ENCODE data around the gene DNAL4. TPM values are rescaled to one million over a fixed set of nuclear protein-coding genes. Genes with fewer than 3 reads are reported as not detected.

The DNAL4 gene
- polyA plus RNA-seq, 1 donor (not counting 4 experiments of a cell fraction or from before 2014, with no cell fraction given): 11.4 TPM

DNA sequence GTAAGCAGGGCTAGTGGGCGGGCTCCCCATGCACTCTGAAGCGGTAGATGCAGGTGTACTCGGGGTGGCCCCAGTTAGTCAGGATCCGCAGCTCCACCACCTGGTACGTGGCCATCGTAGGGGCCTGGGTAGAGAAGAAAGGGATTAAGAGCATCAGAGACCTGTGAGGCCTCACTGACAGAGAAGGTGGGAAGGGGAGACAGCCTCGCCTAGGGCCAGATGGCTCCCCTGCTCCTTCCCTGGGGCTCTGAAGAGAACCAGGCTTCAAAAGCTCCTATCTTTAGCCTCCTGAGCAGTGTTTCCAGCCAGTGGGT lies 57.7 kb downstream of the DNAL4 start:
- H3K4me1 ChIP-seq (ENCODE audit: control insufficient read depth, extremely low read depth, insufficient read depth, low read length): peaks cover 23% of the 10 kb centered on the region
- TF ChIP-seq, protein P1, sequence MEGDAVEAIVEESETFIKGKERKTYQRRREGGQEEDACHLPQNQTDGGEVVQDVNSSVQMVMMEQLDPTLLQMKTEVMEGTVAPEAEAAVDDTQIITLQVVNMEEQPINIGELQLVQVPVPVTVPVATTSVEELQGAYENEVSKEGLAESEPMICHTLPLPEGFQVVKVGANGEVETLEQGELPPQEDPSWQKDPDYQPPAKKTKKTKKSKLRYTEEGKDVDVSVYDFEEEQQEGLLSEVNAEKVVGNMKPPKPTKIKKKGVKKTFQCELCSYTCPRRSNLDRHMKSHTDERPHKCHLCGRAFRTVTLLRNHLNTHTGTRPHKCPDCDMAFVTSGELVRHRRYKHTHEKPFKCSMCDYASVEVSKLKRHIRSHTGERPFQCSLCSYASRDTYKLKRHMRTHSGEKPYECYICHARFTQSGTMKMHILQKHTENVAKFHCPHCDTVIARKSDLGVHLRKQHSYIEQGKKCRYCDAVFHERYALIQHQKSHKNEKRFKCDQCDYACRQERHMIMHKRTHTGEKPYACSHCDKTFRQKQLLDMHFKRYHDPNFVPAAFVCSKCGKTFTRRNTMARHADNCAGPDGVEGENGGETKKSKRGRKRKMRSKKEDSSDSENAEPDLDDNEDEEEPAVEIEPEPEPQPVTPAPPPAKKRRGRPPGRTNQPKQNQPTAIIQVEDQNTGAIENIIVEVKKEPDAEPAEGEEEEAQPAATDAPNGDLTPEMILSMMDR (optimal IDR thresholded peaks at IDR 0.05 in 1 of 3, IDR thresholded peaks at IDR 0.05 in 1 of 3, conservative IDR thresholded peaks at IDR 0.05 in 1 of 3; ENCODE audit: extremely low read depth in 1 of 3, insufficient read depth in 2 of 3, low read length in 3 of 3): no peak
- no peak for TF ChIP-seq EZH2 (IDR thresholded peaks at IDR 0.05; ENCODE audit: low read length)
- no peaks in the 10 kb centered on the region for H3K9me3 ChIP-seq (ENCODE audit: control insufficient read depth, low read depth, low read length)
- H2AFZ ChIP-seq (ENCODE audit: control insufficient read depth, low read length): no peak overlapping the region
- no peaks in the 10 kb centered on the region for H3K79me2 ChIP-seq (ENCODE audit: control insufficient read depth, insufficient read depth, low read length)
- H3K27me3 ChIP-seq (ENCODE audit: control insufficient read depth, extremely low read depth, insufficient read depth, low read length): no peaks in the 10 kb centered on the region
- FAIRE-seq (no peak), DNase-seq (ENCODE audit: low read depth, low spot score) (no peak)
- no peaks in the 10 kb centered on the region for H3K9me1 ChIP-seq (ENCODE audit: control insufficient read depth, extremely low read depth, insufficient read depth, low read length)
- H3K36me3 ChIP-seq (ENCODE audit: control insufficient read depth in 2 of 2, extremely low read depth in 1 of 2, insufficient read depth in 2 of 2, low read length in 2 of 2): peaks cover 44 to 58% of the 10 kb centered on the region in 2 experiments
- no peak overlapping the region for H3K27ac ChIP-seq (ENCODE audit: control insufficient read depth, insufficient read depth, low read length)
- H3K9ac ChIP-seq (ENCODE audit: control insufficient read depth, extremely low read depth, insufficient read depth, low read length): no peak overlapping the region
- dilution Hi-C loops (cut with MboI; ENCODE audit: extremely low pct_ligation_motif_present, low sequenced_read_pairs): no loop called here
- H4K20me1 ChIP-seq (ENCODE audit: control insufficient read depth, extremely low read depth, insufficient read depth, low read length): peaks cover 2% of the 10 kb centered on the region
- H3K4me2 ChIP-seq (ENCODE audit: control insufficient read depth, extremely low read depth, insufficient read depth, low read depth, low read length): no peak overlapping the region
- H3K4me3 ChIP-seq (ENCODE audit: control insufficient read depth in 2 of 3, extremely low read depth in 1 of 3, insufficient read depth in 2 of 3, low read depth in 1 of 3, low read length in 3 of 3): no peak overlapping the region

DNA sequence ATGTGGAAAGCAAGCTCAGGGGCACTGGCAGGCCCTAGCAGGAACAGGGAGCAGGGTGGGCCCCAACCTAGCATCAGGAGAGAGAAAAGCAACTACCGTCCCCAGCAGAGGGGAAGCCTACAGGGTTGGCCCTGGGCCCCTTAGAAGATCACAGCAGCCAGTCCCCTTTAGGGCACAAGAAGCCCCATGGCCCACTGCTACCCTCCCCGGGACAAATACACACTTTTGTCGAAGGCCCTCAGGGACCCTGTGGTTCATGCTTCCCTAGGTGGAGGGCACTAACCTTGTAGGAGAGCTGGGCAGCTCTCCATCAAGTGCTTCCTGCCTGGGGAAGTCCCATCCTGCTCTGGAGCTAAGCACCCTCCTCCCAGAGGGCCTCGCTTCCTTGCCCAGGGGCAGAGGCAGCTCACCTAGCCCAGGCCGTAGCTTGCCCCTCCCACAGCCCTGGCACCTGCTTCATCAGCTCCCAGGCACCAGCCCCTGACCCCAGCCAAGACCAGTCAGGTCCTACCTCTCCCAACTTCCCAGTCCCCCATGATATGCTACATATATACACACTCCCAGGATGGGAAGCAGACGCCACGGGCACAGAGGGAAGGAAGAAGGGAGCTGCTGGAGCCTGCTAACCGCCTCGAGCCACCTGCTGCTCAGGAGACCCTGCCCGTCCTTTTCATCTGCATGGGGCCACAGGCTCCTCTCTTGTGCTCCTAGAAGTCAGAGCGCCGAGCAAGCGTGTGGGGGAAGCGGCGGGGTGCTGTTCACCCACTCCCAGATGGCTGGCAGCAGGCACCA lies 58.3 kb downstream of the DNAL4 start:
- dilution Hi-C loops (cut with MboI; ENCODE audit: extremely low pct_ligation_motif_present, low sequenced_read_pairs): no loop called here
- Histone ChIP-seq H3K9ac (ENCODE audit: control insufficient read depth, extremely low read depth, insufficient read depth, low read length) (no peak overlapping the region), H3K9me1 (ENCODE audit: control insufficient read depth, extremely low read depth, insufficient read depth, low read length) (no peaks in the 10 kb centered on the region), H2AFZ (ENCODE audit: control insufficient read depth, low read length) (no peak overlapping the region), H3K79me2 (ENCODE audit: control insufficient read depth, insufficient read depth, low read length) (no peaks in the 10 kb centered on the region), H4K20me1 (ENCODE audit: control insufficient read depth, extremely low read depth, insufficient read depth, low read length) (peaks cover 2% of the 10 kb centered on the region), H3K4me1 (ENCODE audit: control insufficient read depth, extremely low read depth, insufficient read depth, low read length) (peaks cover 23% of the 10 kb centered on the region), H3K4me2 (ENCODE audit: control insufficient read depth, extremely low read depth, insufficient read depth, low read depth, low read length) (no peak overlapping the region), H3K27me3 (ENCODE audit: control insufficient read depth, extremely low read depth, insufficient read depth, low read length) (no peaks in the 10 kb centered on the region), H3K4me3 (ENCODE audit: control insufficient read depth in 2 of 3, extremely low read depth in 1 of 3, insufficient read depth in 2 of 3, low read depth in 1 of 3, low read length in 3 of 3) (no peak overlapping the region), H3K27ac (ENCODE audit: control insufficient read depth, insufficient read depth, low read length) (no peak overlapping the region), H3K36me3 (ENCODE audit: control insufficient read depth in 2 of 2, extremely low read depth in 1 of 2, insufficient read depth in 2 of 2, low read length in 2 of 2) (peaks cover 40 to 59% of the 10 kb centered on the region in 2 experiments), H3K9me3 (ENCODE audit: control insufficient read depth, low read depth, low read length) (no peaks in the 10 kb centered on the region)
- no peak for TF ChIP-seq EZH2 (IDR thresholded peaks at IDR 0.05; ENCODE audit: low read length)
- TF ChIP-seq, protein P1 (optimal IDR thresholded peaks at IDR 0.05 in 1 of 3, IDR thresholded peaks at IDR 0.05 in 1 of 3, conservative IDR thresholded peaks at IDR 0.05 in 1 of 3; ENCODE audit: extremely low read depth in 1 of 3, insufficient read depth in 2 of 3, low read length in 3 of 3): no peak
- DNase-seq (ENCODE audit: low read depth, low spot score): no peak
- FAIRE-seq: no peak

All from keratinocyte (primary cell).